Heart right ventricle (tissue), 16 donors: ENCODE measurements around the gene WNT3. TPM values are rescaled to one million over a fixed set of nuclear protein-coding genes. Genes with fewer than 3 reads are reported as not detected.

Source experiments
- ATAC-seq, 8 donors: fragments of 200-7000 bp; cut with Tn5 transposase; one replicate each; pipeline ENCODE4 v1.9.1; 2020; ENCODE audit warnings: mild to moderate bottlenecking in 8 of 8, moderate library complexity in 8 of 8, moderate number of reproducible peaks in 1 of 8
- DNase-seq, 2 donors: peaks; one replicate each; pipeline ENCODE4 v3.0.0-alpha.2; 2020
- H3K27ac ChIP-seq, 10 donors: fragments of 200-600 bp; sonication (generic) in 2 of 10; one replicate each; pipeline versions ENCODE4 v1.5.0 to v1.8.0; 2020 to 2022; ENCODE audit warnings: mild to moderate bottlenecking in 3 of 10
- H3K27me3 ChIP-seq, 7 donors: fragments of 200-600 bp; one replicate each; pipeline ENCODE4 v1.8.0; 2021 to 2022; ENCODE audit warnings: mild to moderate bottlenecking in 2 of 7
- H3K36me3 ChIP-seq, 9 donors: fragments of 200-600 bp; sonication (generic) in 1 of 9; one replicate each; pipeline versions ENCODE4 v1.5.0 to v1.8.0; 2020 to 2022; ENCODE audit warnings: mild to moderate bottlenecking in 2 of 9
- H3K4me1 ChIP-seq, 9 donors: fragments of 200-600 bp; sonication (generic) in 1 of 9; one replicate each; pipeline versions ENCODE4 v1.5.0 to v1.8.0; 2020 to 2022; ENCODE audit warnings: mild to moderate bottlenecking in 4 of 9
- H3K4me3 ChIP-seq, 10 donors: fragments of 200-600 bp; sonication (generic) in 2 of 10; one replicate each; pipeline versions ENCODE4 v1.5.0 to v1.8.0; 2020 to 2022; ENCODE audit warnings: mild to moderate bottlenecking in 7 of 10, moderate library complexity in 2 of 10
- H3K9me3 ChIP-seq, 11 donors: fragments of 200-600 bp in 10 of 11; sonication (generic) in 2 of 11; one replicate each; pipeline versions ENCODE4 v1.5.0 to v1.8.0; 2013 to 2022; ENCODE audit warnings: mild to moderate bottlenecking in 2 of 11, control low read depth in 1 of 11, moderate library complexity in 1 of 11
- CTCF ChIP-seq, 9 donors: fragments of 200-600 bp; sonication (generic) in 2 of 9; IDR thresholded peaks; one replicate each; pipeline versions ENCODE4 v1.5.0 to v1.8.0; 2021 to 2022; ENCODE audit warnings: antibody characterized with exemption in 9 of 9, mild to moderate bottlenecking in 5 of 9, moderate library complexity in 1 of 9
- WGBS, 2 donors: extraction: QIAGEN DNeasy Blood & Tissue Kit; methylation state at CpG; one replicate each; pipeline ENCODE4 v1.1.7; 2013; ENCODE audit warnings: inconsistent platforms in 1 of 2; 5-methylcytosine and 5-hydroxymethylcytosine counted together
- intact Hi-C, 10 donors: fragments of 100-400 bp; cut with DNase I; formaldehyde crosslinking; loops; one replicate each; pipeline versions ENCODE4 v1.11.1 to v1.14.2; 2022
- polyA plus RNA-seq, 2 donors: library from polyadenylated mRNA; stranded (reverse); fragments of 200-250 nt; gene quantifications; one replicate each; pipeline ENCODE4 v1.2.3, GENCODE V29; 2013
- total RNA-seq, 10 donors: library from RNA; stranded (reverse); fragmentation: NEBNext Ultra II Directional in 3 of 10; extraction: Animal tissue kit (Norgen Biotek cat#: 25700) in 3 of 10; gene quantifications; one replicate each; pipeline versions ENCODE4 v1.2.1 to v1.2.4, GENCODE V29; 2021 to 2023
- donor health status: Arrhythmogenic right ventricular cardiomyopathy.
- donor health status: ischemic (EF 13 %, LVEDD 7.1; RV severe dilation, severe dysfunction).
- donor health status: healthy with polysubstance abuse.
- donor health status: DM: no; HTN: yes; CAD: no.
- donor health status: DM: no; HTN: no; CAD: no.
- donor health status: ischemic (EF 25% LVEDD 6.9; RV normal size, moderate dysfunction).
- donor health status: ischemic (EF 25% LVEDD 5.7; RV mildly dilated, moderate dysfunction).
- donor health status: healthy.
- donor health status: DM: yes; HTN: yes; CAD: no.
- donor health status: Ischemic cardiomyopathy.
- donor health status: ischemic (EF 35%, LVEDD 5.7; RV mildly dilated, moderate dysfunction).
- donor health status: nonischemic (EF 11% LVEDD 7.7; RV severe dilation, severe dysfunction).
- donor health status: DM: yes; HTN: yes; CAD: no.
- donor health status: PGD.
- donor health status: ischemic (EF 29% LVEDD 5.4; RV normal size, mild dysfunction).
- donor health status: nonischemic (EF 23%, LVEDD 6.1; RV moderate dilation, normal function).

The WNT3 gene
- total and polyA plus RNA-seq, 12 donors = 0.66 to 3.7 (median 1.2) TPM

- no peaks in the 10 kb centered on the region for H3K9me3 ChIP-seq
- no peaks in the 10 kb centered on the region for H3K36me3 ChIP-seq
- peaks cover 0 to 4% (median 0%) of the 10 kb centered on the region in 9 donors for H3K4me1 ChIP-seq
- ATAC-seq = no peak
- TF ChIP-seq CTCF (IDR thresholded peaks at IDR 0.05) = no peak
- no peak for DNase-seq
- no peak overlapping the region for H3K4me3 ChIP-seq
- WGBS, 2 donors = 69 to 74% methylated on average over 6 of the region's 6 CpGs
- H3K27me3 ChIP-seq = peaks cover 9 to 71% (median 59%) of the 10 kb centered on the region in 7 donors
- intact Hi-C loops = loop anchor here in 2 of 10 donors (5.0 to 10.0 kb wide), 3 partner anchors 35 to 88 kb away; no protein-coding TSS in a partner anchor
- no peak overlapping the region for H3K27ac ChIP-seq
These were observed 5.7 kb downstream of the WNT3 start for GRCh38 chr17:46812624-46813318.

GRCh38 chr17:46811978-46812583, 6.4 kb downstream of the WNT3 start:
- Histone ChIP-seq H3K36me3 (no peaks in the 10 kb centered on the region), H3K27ac (no peak overlapping the region), H3K27me3 (peaks cover 6 to 67% (median 52%) of the 10 kb centered on the region in 7 donors), H3K9me3 (no peaks in the 10 kb centered on the region), H3K4me1 (no peaks in the 10 kb centered on the region), H3K4me3 (no peak overlapping the region)
- intact Hi-C loops = loop anchor here in 2 of 10 donors (5.0 to 10.0 kb wide), 3 partner anchors 35 to 87 kb away; no protein-coding TSS in a partner anchor
- DNase-seq = no peak
- no peak for TF ChIP-seq CTCF (IDR thresholded peaks at IDR 0.05)
- ATAC-seq = no peak
- 51% methylated on average over 11 of the region's 11 CpGs for WGBS, 2 donors

GRCh38 chr17:46810837-46811236, 7.7 kb downstream of the WNT3 start:
- no peaks in the 10 kb centered on the region for H3K9me3 ChIP-seq
- ATAC-seq (no peak), DNase-seq (no peak)
- no peak overlapping the region for H3K27ac ChIP-seq
- intact Hi-C loops = loop anchor here in 2 of 10 donors (5.0 to 10.0 kb wide), 3 partner anchors 34 to 86 kb away; no protein-coding TSS in a partner anchor
- 82 to 85% methylated on average over 10 of the region's 10 CpGs for WGBS, 2 donors
- no peak overlapping the region for H3K4me3 ChIP-seq
- H3K4me1 ChIP-seq = no peaks in the 10 kb centered on the region
- peaks cover 0 to 64% (median 46%) of the 10 kb centered on the region in 7 donors for H3K27me3 ChIP-seq
- no peak for TF ChIP-seq CTCF (IDR thresholded peaks at IDR 0.05)
- no peaks in the 10 kb centered on the region for H3K36me3 ChIP-seq

- Histone ChIP-seq H3K9me3 (no peaks in the 10 kb centered on the region), H3K4me1 (no peaks in the 10 kb centered on the region), H3K27ac (no peak overlapping the region), H3K4me3 (no peak overlapping the region), H3K27me3 (peaks cover 0 to 52% (median 30%) of the 10 kb centered on the region in 7 donors), H3K36me3 (no peaks in the 10 kb centered on the region)
- ATAC-seq (no peak), DNase-seq (no peak)
- intact Hi-C loops = loop anchor here in 1 of 10 donors (10.0 kb wide), 1 partner anchor 64 kb away; no protein-coding TSS in a partner anchor
- no peak for TF ChIP-seq CTCF (IDR thresholded peaks at IDR 0.05)
- 77 to 84% methylated on average over 8 of the region's 8 CpGs for WGBS, 2 donors
These were observed 9.4 kb downstream of the WNT3 start for GRCh38 chr17:46809110-46809571.
